Measurements from ENCODE around the gene ARMC9. TPM values are rescaled to one million over a fixed set of nuclear protein-coding genes. Genes with fewer than 3 reads are reported as not detected.

Gene ARMC9
- total and polyA plus RNA-seq, 2 experiments from 2014 or later = 22.5 to 23.7 TPM

- TF ChIP-seq EZH2 (IDR thresholded peaks at IDR 0.05; ENCODE audit: borderline replicate concordance) = no peak
- TF ChIP-seq EZH2phosphoT487 (IDR thresholded peaks at IDR 0.05; ENCODE audit: low read depth, severe bottlenecking, unreplicated experiment) = no peak
- TF ChIP-seq, protein P1, sequence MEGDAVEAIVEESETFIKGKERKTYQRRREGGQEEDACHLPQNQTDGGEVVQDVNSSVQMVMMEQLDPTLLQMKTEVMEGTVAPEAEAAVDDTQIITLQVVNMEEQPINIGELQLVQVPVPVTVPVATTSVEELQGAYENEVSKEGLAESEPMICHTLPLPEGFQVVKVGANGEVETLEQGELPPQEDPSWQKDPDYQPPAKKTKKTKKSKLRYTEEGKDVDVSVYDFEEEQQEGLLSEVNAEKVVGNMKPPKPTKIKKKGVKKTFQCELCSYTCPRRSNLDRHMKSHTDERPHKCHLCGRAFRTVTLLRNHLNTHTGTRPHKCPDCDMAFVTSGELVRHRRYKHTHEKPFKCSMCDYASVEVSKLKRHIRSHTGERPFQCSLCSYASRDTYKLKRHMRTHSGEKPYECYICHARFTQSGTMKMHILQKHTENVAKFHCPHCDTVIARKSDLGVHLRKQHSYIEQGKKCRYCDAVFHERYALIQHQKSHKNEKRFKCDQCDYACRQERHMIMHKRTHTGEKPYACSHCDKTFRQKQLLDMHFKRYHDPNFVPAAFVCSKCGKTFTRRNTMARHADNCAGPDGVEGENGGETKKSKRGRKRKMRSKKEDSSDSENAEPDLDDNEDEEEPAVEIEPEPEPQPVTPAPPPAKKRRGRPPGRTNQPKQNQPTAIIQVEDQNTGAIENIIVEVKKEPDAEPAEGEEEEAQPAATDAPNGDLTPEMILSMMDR (IDR thresholded peaks at IDR 0.05; ENCODE audit: poor library complexity) = no peak
- no peak for DNase-seq (ENCODE audit: low spot score)
Measured at GRCh38 chr2:231181860-231182512, 16.4 kb upstream of the ARMC9 start.

DNA sequence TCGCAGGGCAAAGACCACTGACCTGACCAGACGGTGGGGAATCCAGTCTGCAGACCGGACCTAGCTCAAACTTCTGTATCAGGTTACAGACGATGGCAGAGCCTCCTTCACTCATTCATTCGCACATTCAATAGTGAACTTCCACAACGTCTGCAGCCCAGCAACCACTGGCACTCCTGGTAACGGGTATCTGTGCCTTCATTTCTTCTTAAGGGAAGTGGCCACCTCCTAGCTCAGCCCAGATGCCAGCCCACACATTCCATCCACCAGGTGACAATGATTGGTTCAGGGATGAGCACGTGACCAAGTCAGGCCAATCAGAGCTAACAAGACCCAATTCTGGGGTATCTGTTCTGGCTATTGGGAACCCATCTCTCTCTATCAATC, 15.9 kb upstream of the ARMC9 start:
- Histone ChIP-seq H3K79me2 (no peaks in the 10 kb centered on the region), H4K20me1 (ENCODE audit: insufficient read depth, poor library complexity, severe bottlenecking) (no peaks in the 10 kb centered on the region), H3K9me3 (ENCODE audit: low read depth) (no peaks in the 10 kb centered on the region), H3K4me2 (no peak overlapping the region), H3K4me1 (ENCODE audit: insufficient read depth) (no peaks in the 10 kb centered on the region), H3K27ac (no peak overlapping the region), H3K4me3 (no peak overlapping the region), H3K9me2 (replicated peaks; ENCODE audit: insufficient read depth) (no peaks in the 10 kb centered on the region), H2AFZ (no peak overlapping the region), H3K36me3 (replicated peaks; ENCODE audit: insufficient read depth, low read depth) (no peaks in the 10 kb centered on the region), H3K27me3 (no peaks in the 10 kb centered on the region)
- 76% methylated on average over 8 of the region's 8 CpGs for WGBS (ENCODE audit: low lambda C conversion rate, missing lambda C conversion rate)
- no peak for DNase-seq (ENCODE audit: low spot score)
- TF ChIP-seq EZH2phosphoT487 (IDR thresholded peaks at IDR 0.05; ENCODE audit: low read depth, severe bottlenecking, unreplicated experiment) = no peak
- no peak for TF ChIP-seq EZH2 (IDR thresholded peaks at IDR 0.05; ENCODE audit: borderline replicate concordance)
- TF ChIP-seq, protein P1 (IDR thresholded peaks at IDR 0.05; ENCODE audit: poor library complexity) = no peak

More at GRCh38 chr2:231181860-231182512, 16.4 kb upstream of the ARMC9 start:
- 72% methylated on average over 12 of the region's 12 CpGs for WGBS (ENCODE audit: low lambda C conversion rate, missing lambda C conversion rate)
- H4K20me1 ChIP-seq (ENCODE audit: insufficient read depth, poor library complexity, severe bottlenecking) = no peaks in the 10 kb centered on the region
- no peaks in the 10 kb centered on the region for H3K4me1 ChIP-seq (ENCODE audit: insufficient read depth)
- H3K4me3 ChIP-seq = no peak overlapping the region
- H2AFZ ChIP-seq = no peak overlapping the region
- no peaks in the 10 kb centered on the region for H3K9me3 ChIP-seq (ENCODE audit: low read depth)
- no peaks in the 10 kb centered on the region for H3K36me3 ChIP-seq (replicated peaks; ENCODE audit: insufficient read depth, low read depth)
- no peaks in the 10 kb centered on the region for H3K27me3 ChIP-seq
- H3K4me2 ChIP-seq = no peak overlapping the region
- no peaks in the 10 kb centered on the region for H3K9me2 ChIP-seq (replicated peaks; ENCODE audit: insufficient read depth)
- H3K27ac ChIP-seq = no peak overlapping the region
- no peaks in the 10 kb centered on the region for H3K79me2 ChIP-seq

- H3K4me3 ChIP-seq = no peak overlapping the region
- H2AFZ ChIP-seq = no peak overlapping the region
- H3K9me2 ChIP-seq (replicated peaks; ENCODE audit: insufficient read depth) = no peaks in the 10 kb centered on the region
- no peaks in the 10 kb centered on the region for H4K20me1 ChIP-seq (ENCODE audit: insufficient read depth, poor library complexity, severe bottlenecking)
- H3K27ac ChIP-seq = no peak overlapping the region
- no peaks in the 10 kb centered on the region for H3K36me3 ChIP-seq (replicated peaks; ENCODE audit: insufficient read depth, low read depth)
- TF ChIP-seq EZH2 (IDR thresholded peaks at IDR 0.05; ENCODE audit: borderline replicate concordance) (no peak), EZH2phosphoT487 (IDR thresholded peaks at IDR 0.05; ENCODE audit: low read depth, severe bottlenecking, unreplicated experiment) (no peak)
- TF ChIP-seq, protein P1 (IDR thresholded peaks at IDR 0.05; ENCODE audit: poor library complexity) = no peak
- DNase-seq (ENCODE audit: low spot score) = no peak
- no peak overlapping the region for H3K4me2 ChIP-seq
- no peaks in the 10 kb centered on the region for H3K79me2 ChIP-seq
- no peaks in the 10 kb centered on the region for H3K9me3 ChIP-seq (ENCODE audit: low read depth)
- H3K4me1 ChIP-seq (ENCODE audit: insufficient read depth) = no peaks in the 10 kb centered on the region
- 89% methylated on average over 8 of the region's 8 CpGs for WGBS (ENCODE audit: low lambda C conversion rate, missing lambda C conversion rate)
- H3K27me3 ChIP-seq = no peaks in the 10 kb centered on the region
Measured at GRCh38 chr2:231183851-231184250, 14.6 kb upstream of the ARMC9 start.
